ENCODE measurements around the gene MYO1H. TPM values are rescaled to one million over a fixed set of nuclear protein-coding genes. Genes with fewer than 3 reads are reported as not detected.
"Not testable (repeated sequence)": the region's sequence is repeated elsewhere in the genome, so short reads cannot be mapped to it uniquely, and the experiment has no call there.

The MYO1H gene
- total RNA-seq, result not detected

- Mint-ChIP-seq H3K4me1 (no peaks in the 10 kb centered on the region), H3K9me3 (ENCODE audit: low read depth) (no peaks in the 10 kb centered on the region), H3K36me3 (no peaks in the 10 kb centered on the region), H3K27ac (no peak within 1 kb of the TSS), H3K27me3 (peaks cover 49% of the 10 kb centered on the region), H3K4me3 (no peak within 1 kb of the TSS)
- ATAC-seq, result no peak
- CTCF ChIA-PET, result interaction anchor here (0.6 to 2.1 kb wide), 7 partner anchors 9 to 83 kb away, joined by 3 to 8 read pairs (median 3); no protein-coding TSS in a partner anchor
- no peak for DNase-seq
Measured at GRCh38 chr12:109347589-109347988, at the start of gene MYO1H. TSS of gene MYO1H (plus strand) at chr12:109347900. CDS start at chr12:109347961, 61 bp downstream.

- Mint-ChIP-seq H3K9me3 (ENCODE audit: low read depth) (no peaks in the 10 kb centered on the region), H3K4me3 (no peak overlapping the region), H3K36me3 (no peaks in the 10 kb centered on the region), H3K4me1 (no peaks in the 10 kb centered on the region), H3K27ac (no peak overlapping the region), H3K27me3 (peaks cover 15% of the 10 kb centered on the region)
- ATAC-seq (no peak), DNase-seq (no peak)
- CTCF ChIA-PET, result no interaction called here
Measured at GRCh38 chr12:109299849-109300248, 47.9 kb upstream of the MYO1H start.

GRCh38 chr12:109301643-109302168 lies 46.0 kb upstream of the MYO1H start:
- H3K36me3 Mint-ChIP-seq, result no peaks in the 10 kb centered on the region
- ATAC-seq (no peak), DNase-seq (no peak)
- CTCF ChIA-PET, result interaction anchor here (1.2 to 1.6 kb wide), 3 partner anchors 12 to 190 kb away, joined by 3 to 4 read pairs (median 4); no protein-coding TSS in a partner anchor
- H3K4me1 Mint-ChIP-seq, result no peaks in the 10 kb centered on the region
- H3K4me3 Mint-ChIP-seq, result no peak overlapping the region
- no peaks in the 10 kb centered on the region for H3K9me3 Mint-ChIP-seq (ENCODE audit: low read depth)
- H3K27ac Mint-ChIP-seq, result no peak overlapping the region
- peaks cover 25% of the 10 kb centered on the region for H3K27me3 Mint-ChIP-seq

DNA sequence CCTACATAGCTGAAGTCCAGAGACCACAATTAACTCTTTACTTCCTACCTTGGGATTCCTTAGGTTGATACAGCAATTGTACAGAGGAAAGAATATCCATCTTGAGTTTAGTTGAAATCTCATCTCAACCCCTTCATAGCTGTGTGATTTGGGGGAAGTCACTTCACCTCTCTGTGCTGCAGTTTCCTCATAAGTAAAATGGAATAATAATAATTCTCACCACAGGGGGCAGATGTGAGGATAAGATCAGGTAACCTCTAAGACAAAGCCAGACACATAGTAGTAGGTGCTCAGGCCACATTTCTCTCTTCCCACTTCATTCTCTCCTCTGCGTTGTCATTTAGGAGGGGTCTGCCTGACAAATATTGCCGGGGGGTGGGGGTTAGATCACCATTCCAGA lies 45.3 kb upstream of the MYO1H start:
- Mint-ChIP-seq H3K4me3 (no peak overlapping the region), H3K27ac (no peak overlapping the region), H3K9me3 (ENCODE audit: low read depth) (no peaks in the 10 kb centered on the region), H3K36me3 (no peaks in the 10 kb centered on the region), H3K4me1 (no peaks in the 10 kb centered on the region), H3K27me3 (peaks cover 31% of the 10 kb centered on the region)
- DNase-seq, result no peak
- CTCF ChIA-PET, result interaction anchor here (1.1 to 1.6 kb wide), 4 partner anchors 12 to 190 kb away, joined by 3 to 4 read pairs (median 4); no protein-coding TSS in a partner anchor
- no peak for ATAC-seq

GRCh38 chr12:109302770-109303169 lies 44.9 kb upstream of the MYO1H start:
- DNase-seq (no peak), ATAC-seq (no peak)
- Mint-ChIP-seq H3K4me3 (no peak overlapping the region), H3K9me3 (ENCODE audit: low read depth) (no peaks in the 10 kb centered on the region), H3K36me3 (no peaks in the 10 kb centered on the region), H3K27me3 (peaks cover 36% of the 10 kb centered on the region), H3K4me1 (no peaks in the 10 kb centered on the region), H3K27ac (no peak overlapping the region)
- CTCF ChIA-PET, result interaction anchor here (1.1 to 1.6 kb wide), 3 partner anchors 88 to 191 kb away, joined by 3 to 4 read pairs (median 3); no protein-coding TSS in a partner anchor

DNA sequence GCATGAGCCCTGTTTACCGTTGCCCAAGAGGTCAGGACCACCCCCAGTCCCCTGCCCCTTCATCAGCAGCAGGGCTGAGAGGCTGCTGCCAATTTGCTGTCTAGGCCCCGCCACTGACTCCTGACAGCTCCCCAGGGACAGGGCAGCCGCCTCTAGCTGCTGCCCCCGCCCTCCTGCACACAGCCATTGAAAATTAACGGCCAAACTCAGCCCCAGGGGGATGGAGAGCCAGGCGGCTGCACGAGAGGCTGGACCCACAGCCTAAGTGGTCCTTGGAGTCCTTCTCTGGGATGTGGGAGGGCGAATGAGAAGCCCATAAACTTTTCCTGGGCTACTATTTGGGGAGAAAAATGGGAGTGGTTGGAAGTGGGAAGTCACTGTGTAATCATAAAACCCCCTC lies 43.2 kb upstream of the MYO1H start:
- Mint-ChIP-seq H3K27ac (no peak overlapping the region), H3K36me3 (no peaks in the 10 kb centered on the region), H3K9me3 (ENCODE audit: low read depth) (no peaks in the 10 kb centered on the region), H3K4me1 (peaks cover 3% of the 10 kb centered on the region), H3K4me3 (no peak overlapping the region), H3K27me3 (peaks cover 51% of the 10 kb centered on the region)
- CTCF ChIA-PET, result interaction anchor here (0.7 kb wide), 1 partner anchor 32 kb away, joined by 3 read pairs; no protein-coding TSS in a partner anchor
- DNase-seq (no peak), ATAC-seq (no peak)

DNA sequence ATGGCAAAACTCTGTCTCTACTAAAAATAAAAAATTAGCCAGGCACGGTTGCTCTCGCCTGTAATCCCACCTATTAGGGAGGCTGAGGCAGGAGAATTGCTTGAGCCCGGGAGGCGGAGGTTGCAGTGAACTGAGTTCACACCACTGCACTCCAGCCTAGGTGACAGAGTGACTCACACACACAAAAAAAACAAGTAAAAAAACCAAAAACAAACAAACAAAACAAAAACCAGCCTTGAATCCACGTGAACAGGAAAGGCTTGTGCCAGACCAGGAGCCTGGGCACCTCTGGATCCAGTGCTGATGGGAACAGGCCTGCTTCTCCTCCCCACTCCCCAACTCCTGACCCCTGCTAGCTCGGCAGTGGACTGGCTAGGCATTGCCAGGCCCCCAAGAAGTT lies 42.2 kb upstream of the MYO1H start:
- Mint-ChIP-seq H3K27me3 (peaks cover 57% of the 10 kb centered on the region), H3K27ac (no peak overlapping the region), H3K4me1 (peaks cover 8% of the 10 kb centered on the region), H3K4me3 (no peak overlapping the region), H3K36me3 (no peaks in the 10 kb centered on the region), H3K9me3 (ENCODE audit: low read depth) (no peaks in the 10 kb centered on the region)
- no peak for DNase-seq
- CTCF ChIA-PET, result no interaction called here
- no peak for ATAC-seq

DNA sequence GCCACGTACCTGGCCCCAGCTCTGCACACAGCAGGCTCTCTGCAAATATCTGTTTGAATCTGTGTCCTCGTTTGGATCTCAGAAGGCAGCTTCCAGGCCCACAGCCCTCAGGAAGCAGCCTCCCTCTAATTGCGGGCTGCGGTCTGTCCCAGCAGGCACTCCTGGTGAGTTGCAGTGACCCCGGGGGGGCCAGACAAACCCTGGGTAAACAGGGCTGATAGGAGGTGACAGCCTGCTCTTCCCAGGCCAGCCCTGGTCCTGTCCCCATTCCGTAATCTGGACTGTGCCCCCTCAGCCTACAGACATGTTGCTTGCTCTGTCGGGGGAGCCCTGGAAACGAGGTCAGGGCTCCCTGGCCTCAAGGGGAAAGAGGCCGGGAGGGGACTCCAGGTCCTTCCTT lies 40.6 kb upstream of the MYO1H start:
- Mint-ChIP-seq H3K9me3 (ENCODE audit: low read depth) (no peaks in the 10 kb centered on the region), H3K36me3 (no peaks in the 10 kb centered on the region), H3K27ac (no peak overlapping the region), H3K4me3 (no peak overlapping the region), H3K4me1 (peaks cover 11% of the 10 kb centered on the region), H3K27me3 (peaks cover 70% of the 10 kb centered on the region)
- CTCF ChIA-PET, result no interaction called here
- DNase-seq (no peak), ATAC-seq (no peak)

- H3K36me3 Mint-ChIP-seq, result no peaks in the 10 kb centered on the region
- peaks cover 82% of the 10 kb centered on the region for H3K27me3 Mint-ChIP-seq
- CTCF ChIA-PET, result no interaction called here
- H3K4me3 Mint-ChIP-seq, result peak within 1 kb of the TSS; percentile 61
- H3K27ac Mint-ChIP-seq, result no peak within 1 kb of the TSS
- ATAC-seq, result no peak
- no peak for DNase-seq
- H3K4me1 Mint-ChIP-seq, result peaks cover 11% of the 10 kb centered on the region
- no peaks in the 10 kb centered on the region for H3K9me3 Mint-ChIP-seq (ENCODE audit: low read depth)
Measured at GRCh38 chr12:109308534-109309380, 38.9 kb upstream of the MYO1H start, which contains the start of gene FOXN4. TSS of gene FOXN4 (minus strand) at chr12:109309284. CDS start at chr12:109308321, 963 bp downstream.

DNA sequence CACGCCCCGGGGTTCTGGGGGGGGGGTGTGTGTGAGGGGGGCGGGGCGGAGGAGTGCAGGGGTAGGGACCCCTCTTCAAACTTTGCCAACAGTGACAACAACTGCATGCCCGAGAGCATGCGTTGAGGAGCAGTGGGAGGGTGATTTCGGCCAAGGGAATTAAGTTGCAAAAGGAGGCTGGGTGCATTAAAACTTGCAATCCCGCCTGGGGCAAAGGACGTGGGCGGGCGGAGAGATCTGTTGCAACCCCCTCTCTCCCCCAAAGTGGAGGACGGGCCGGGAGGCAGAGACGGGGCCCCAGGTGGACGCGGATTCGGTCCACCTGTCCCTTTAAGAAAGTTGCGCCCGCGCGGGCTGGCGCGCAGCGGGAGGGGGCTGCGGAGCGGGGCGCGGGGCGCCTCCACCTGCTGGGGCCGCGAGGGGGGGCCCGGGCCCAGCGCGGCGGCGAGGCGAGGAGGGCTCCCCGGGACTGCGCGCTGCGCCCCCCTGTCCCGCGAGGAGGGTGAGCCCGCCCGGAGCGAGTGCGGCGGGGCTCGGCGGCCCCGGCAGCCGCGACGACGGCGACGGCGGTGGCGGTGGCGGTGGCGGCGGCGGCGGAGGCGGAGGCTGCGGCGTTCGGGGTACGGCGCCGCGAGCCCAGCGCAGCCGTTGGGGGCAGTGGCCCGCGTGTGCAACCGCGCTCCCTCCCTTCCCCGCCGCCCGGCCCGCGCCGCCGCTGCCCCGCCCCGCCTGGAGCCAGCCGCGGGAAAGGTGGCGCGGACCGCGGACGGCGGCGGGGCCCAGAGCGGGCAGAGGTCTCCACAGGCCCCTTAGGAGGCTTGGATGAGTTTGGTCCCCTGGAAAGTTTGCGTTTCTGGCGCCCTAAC lies 38.1 kb upstream of the MYO1H start:
- Mint-ChIP-seq H3K27me3 (peaks cover 84% of the 10 kb centered on the region), H3K9me3 (ENCODE audit: low read depth) (no peaks in the 10 kb centered on the region), H3K4me3 (peak overlapping the region; percentile 61), H3K27ac (no peak overlapping the region), H3K36me3 (no peaks in the 10 kb centered on the region), H3K4me1 (peaks cover 11% of the 10 kb centered on the region)
- DNase-seq (no peak), ATAC-seq (peak; percentile 45)
- CTCF ChIA-PET, result no interaction called here

DNA sequence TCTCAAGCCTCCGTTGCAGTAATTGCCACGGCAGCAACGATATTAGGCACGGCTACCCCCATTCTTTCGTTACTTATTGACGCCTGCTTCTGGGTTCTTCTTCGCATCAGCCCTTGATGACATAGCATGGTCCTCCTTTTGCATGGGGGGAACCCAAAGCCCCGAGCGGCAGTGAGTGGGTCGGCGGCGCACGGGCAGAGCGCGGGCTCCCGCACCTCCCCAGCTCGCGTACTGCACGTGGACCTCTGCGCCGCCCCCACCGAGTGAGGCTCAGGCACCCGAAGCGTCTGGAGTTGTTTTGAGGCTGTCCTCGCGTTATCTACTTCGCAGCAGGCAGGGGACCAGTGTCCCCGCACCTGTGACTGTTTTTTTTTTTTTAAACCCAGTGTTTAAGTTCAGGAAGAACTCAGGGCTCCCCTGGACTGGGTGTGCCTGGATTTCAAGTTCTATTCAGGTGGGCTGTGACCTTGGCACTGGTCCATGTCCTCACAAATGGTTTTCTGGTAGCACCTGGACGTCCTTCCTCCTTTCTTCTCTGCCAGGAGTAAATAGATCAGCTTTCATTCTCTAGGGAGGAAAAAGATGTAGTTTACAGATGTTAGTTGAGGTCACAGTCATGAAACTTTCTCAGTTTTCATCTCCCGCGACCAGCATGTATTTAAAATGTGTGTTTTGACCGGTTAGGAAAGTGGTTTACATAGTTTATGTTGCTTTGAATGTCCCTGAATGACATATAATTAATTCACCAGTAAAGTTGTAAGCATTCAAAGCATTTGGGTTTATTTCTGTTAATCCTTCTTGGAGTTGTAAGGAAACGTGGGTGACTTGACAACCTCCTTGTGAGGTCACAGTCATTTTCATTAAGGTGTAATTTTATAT lies 37.2 kb upstream of the MYO1H start:
- Mint-ChIP-seq H3K4me3 (peak overlapping the region; percentile 43), H3K9me3 (ENCODE audit: low read depth) (no peaks in the 10 kb centered on the region), H3K27me3 (peaks cover 87% of the 10 kb centered on the region), H3K4me1 (peaks cover 11% of the 10 kb centered on the region), H3K36me3 (no peaks in the 10 kb centered on the region), H3K27ac (no peak overlapping the region)
- CTCF ChIA-PET, result no interaction called here
- DNase-seq (no peak), ATAC-seq (peak; percentile 42)

GRCh38 chr12:109321294-109321693 lies 26.4 kb upstream of the MYO1H start:
- H3K4me3 Mint-ChIP-seq; DNase-seq; ATAC-seq; H3K4me1 Mint-ChIP-seq; H3K9me3 Mint-ChIP-seq (ENCODE audit: low read depth); H3K36me3 Mint-ChIP-seq; CTCF ChIA-PET; H3K27ac Mint-ChIP-seq: not testable (repeated sequence)
- peaks cover 58% of the 10 kb centered on the region for H3K27me3 Mint-ChIP-seq

Data from activated CD8-positive, alpha-beta memory T cell treated with anti-CD3 and anti-CD28 coated beads, Interleukin-2, amount 10 ng/mL, durations not matched to agents 7 days and 5 days (primary cell).